Endothelial cell of umbilical vein (primary cell): ENCODE data around the gene CDK5RAP2. TPM values are rescaled to one million over a fixed set of nuclear protein-coding genes. Genes with fewer than 3 reads are reported as not detected.

Source experiments
- BruUV-seq: library from RNA; stranded (reverse); fragments of 400-500 nt; replicated peaks from 2 replicates; lab custom pipeline; 2021; lab: Mats Ljungman, UMichigan
- CTCF ChIA-PET: fragments of 300-600, 350-600 bp; sonication (Branson Sonifier 250); formaldehyde crosslinking; loops from one replicate; lab custom pipeline; 2021; ENCODE audit warnings: antibody characterized with exemption, inconsistent platforms; lab: Charles Lee
- POLR2A ChIA-PET: fragments of 300-600, 350-600 bp; sonication (Branson Sonifier 250); formaldehyde crosslinking; loops from one replicate; lab custom pipeline; 2021; ENCODE audit warnings: antibody characterized with exemption, inconsistent platforms; lab: Charles Lee
- DNase-seq: peaks from one replicate; pipeline ENCODE4 v3.0.0-alpha.2; 2011; ENCODE audit warnings: low read depth, low spot score
- FAIRE-seq: peaks from 2 replicates; lab custom pipeline; 2011; peaks lifted over from hg19 to GRCh38; lab: Jason Lieb, UNC
- H2AFZ ChIP-seq: 2 replicates; pipeline ENCODE4 v1.6.0; 2012; ENCODE audit warnings: low read depth, low read length, control low read depth, inconsistent platforms
- H3K27ac ChIP-seq: 2 replicates; pipeline ENCODE4 v1.5.1; 2011; ENCODE audit warnings: low read depth, mild to moderate bottlenecking, control low read depth, low read length, moderate library complexity; ENCODE audit not compliant: insufficient read depth
- H3K27me3 ChIP-seq, 2 experiments: 2 replicates each; pipeline versions ENCODE4 v1.6.0 to v1.6.1; 2011; ENCODE audit warnings: low read length in 2 of 2, mixed read lengths in 1 of 2; ENCODE audit not compliant: control insufficient read depth in 2 of 2, insufficient read depth in 2 of 2
- H3K36me3 ChIP-seq, 2 experiments: 2 replicates in 1 of 2; 3 replicates in 1 of 2; pipeline ENCODE4 v1.5.1; 2011; ENCODE audit warnings: low read length in 2 of 2, mild to moderate bottlenecking in 1 of 2, moderate library complexity in 1 of 2; ENCODE audit not compliant: control insufficient read depth in 2 of 2, insufficient read depth in 2 of 2; ENCODE audit errors: extremely low read depth in 1 of 2
- H3K4me1 ChIP-seq: 3 replicates; pipeline ENCODE4 v1.5.1; 2011; ENCODE audit warnings: mild to moderate bottlenecking, low read length; ENCODE audit not compliant: control insufficient read depth, insufficient read depth; ENCODE audit errors: extremely low read depth
- H3K4me2 ChIP-seq: 2 replicates; pipeline ENCODE4 v1.6.1; 2011; ENCODE audit warnings: low read length, control low read depth, mixed read lengths; ENCODE audit not compliant: insufficient read depth
- H3K4me3 ChIP-seq, 3 experiments: fragments of 200-600 bp in 1 of 3; sonication (generic), shearing (Covaris generic) in 1 of 3; replicated peaks in 1 of 3; 2 replicates each; pipeline ENCODE4 v1.5.1; 2011 to 2016; ENCODE audit warnings: control low read depth in 3 of 3, low read length in 3 of 3, mild to moderate bottlenecking in 2 of 3, inconsistent platforms in 1 of 3, low read depth in 1 of 3, moderate library complexity in 1 of 3; ENCODE audit not compliant: insufficient read depth in 1 of 3
- H3K79me2 ChIP-seq: 2 replicates; pipeline ENCODE4 v1.6.0; 2012; ENCODE audit warnings: low read length, inconsistent platforms; ENCODE audit not compliant: control insufficient read depth, insufficient read depth
- H3K9ac ChIP-seq: replicated peaks from 2 replicates; pipeline ENCODE3; 2011; ENCODE audit warnings: low read length, control low read depth; ENCODE audit not compliant: insufficient read depth; ENCODE audit errors: extremely low read depth
- H3K9me1 ChIP-seq: replicated peaks from 3 replicates; pipeline ENCODE4 v1.6.0; 2011; ENCODE audit warnings: mild to moderate bottlenecking, low read length; ENCODE audit not compliant: control insufficient read depth, insufficient read depth; ENCODE audit errors: extremely low read depth
- H3K9me3 ChIP-seq: replicated peaks from 2 replicates; pipeline ENCODE4 v1.5.1; 2012; ENCODE audit warnings: low read length, inconsistent platforms; ENCODE audit not compliant: control insufficient read depth, insufficient read depth
- H4K20me1 ChIP-seq: replicated peaks from 2 replicates; pipeline ENCODE3; 2011; ENCODE audit warnings: mild to moderate bottlenecking, low read length; ENCODE audit not compliant: control insufficient read depth, insufficient read depth; ENCODE audit errors: extremely low read depth
- CTCF ChIP-seq, 2 donors: IDR thresholded peaks; 1 replicate in 1 of 2; 2 replicates in 1 of 2; pipeline ENCODE4 v1.5.1; 2011; ENCODE audit warnings: low read length in 2 of 2, mild to moderate bottlenecking in 2 of 2, moderate library complexity in 2 of 2, control low read depth in 1 of 2, inconsistent platforms in 1 of 2, low read depth in 1 of 2; ENCODE audit not compliant: insufficient read depth in 1 of 2; ENCODE audit errors: extremely low read depth in 1 of 2
- EZH2 ChIP-seq: IDR thresholded peaks from 2 replicates; pipeline ENCODE4 v1.6.1; 2012; ENCODE audit warnings: borderline replicate concordance, low read depth, mild to moderate bottlenecking, moderate library complexity, low read length, inconsistent platforms; ENCODE audit not compliant: severe bottlenecking
- FOS ChIP-seq: IDR thresholded peaks from 2 replicates; pipeline ENCODE4 v1.6.1; 2011; ENCODE audit warnings: mild to moderate bottlenecking, low read length, moderate library complexity, borderline replicate concordance; ENCODE audit not compliant: insufficient read depth
- GATA2 ChIP-seq: IDR thresholded peaks from 2 replicates; pipeline ENCODE4 v1.7.0; 2011; ENCODE audit warnings: low read depth, mild to moderate bottlenecking, moderate library complexity, mixed read lengths, low read length; ENCODE audit not compliant: insufficient read length, insufficient read depth
- JUN ChIP-seq: IDR thresholded peaks from 2 replicates; pipeline ENCODE4 v1.6.1; 2011; ENCODE audit warnings: borderline replicate concordance, low read depth; ENCODE audit not compliant: insufficient read length, insufficient read depth
- MYC ChIP-seq: IDR thresholded peaks from one replicate; pipeline ENCODE4 v1.6.1; 2011; ENCODE audit warnings: mild to moderate bottlenecking, low read depth, low read length
- POLR2A ChIP-seq: IDR thresholded peaks from 2 replicates; pipeline ENCODE4 v1.6.1; 2012; ENCODE audit warnings: low read depth, mild to moderate bottlenecking, control low read depth, low read length
- POLR2AphosphoS5 ChIP-seq: IDR thresholded peaks from 2 replicates; pipeline ENCODE4 v1.6.1; 2012; ENCODE audit warnings: low read depth, mild to moderate bottlenecking, control low read depth, low read length, moderate library complexity; ENCODE audit not compliant: insufficient read depth
- dilution Hi-C: fragments of 300-500 bp; cut with MboI; formaldehyde crosslinking; loops from one replicate; pipeline ENCODE4 v1.15.0; 2019; ENCODE audit warnings: low sequenced_read_pairs; ENCODE audit not compliant: extremely low pct_ligation_motif_present
- intact Hi-C: fragments of 100-400 bp; cut with micrococcal nuclease; formaldehyde crosslinking; loops from one replicate; pipeline ENCODE4 v1.10.0; 2022
- polyA plus RNA-seq, 4 experiments: library from polyadenylated mRNA; depleted of rRNA in 3 of 4; stranded (reverse) in 3 of 4; unstranded in 1 of 4; fragments of >200 nt; gene quantifications; 2 replicates each; pipeline versions ENCODE4 v1.2.1 to v1.2.3, GENCODE V29; 2011 to 2012; ENCODE audit warnings: missing spikeins in 1 of 4
- total RNA-seq: library from RNA; stranded (reverse); gene quantifications from 2 replicates; pipeline ENCODE4 v1.2.3, GENCODE V29; 2021
- TF ChIP-seq, protein P1 (sequence below): IDR thresholded peaks from 2 replicates; pipeline ENCODE4 v1.6.1; 2011; ENCODE audit not compliant: insufficient read depth, insufficient read length

CDK5RAP2 gene
- total and polyA plus RNA-seq, 2 donors (not counting 3 experiments of a cell fraction or from before 2014, with no cell fraction given), result 17.5 to 56.7 TPM

DNA sequence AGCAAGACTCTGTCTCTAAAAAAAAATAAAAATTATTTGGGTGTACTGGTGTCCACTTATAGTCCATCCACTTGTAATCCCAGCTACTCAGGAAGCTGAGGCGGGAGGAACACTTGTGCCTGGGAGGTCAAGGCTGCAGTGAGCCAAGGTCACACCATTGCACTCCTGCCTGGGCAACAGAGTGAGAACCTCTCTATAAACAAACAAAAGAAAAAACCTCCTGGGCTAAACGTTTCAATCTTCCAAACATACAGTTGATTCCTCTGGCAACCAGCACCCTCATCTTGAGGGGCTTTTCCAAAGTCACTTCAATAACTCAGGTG, 13.9 kb upstream of the CDK5RAP2 start:
- Histone ChIP-seq H3K27me3 (no peaks in the 10 kb centered on the region), H4K20me1 (no peaks in the 10 kb centered on the region), H3K4me2 (no peak overlapping the region), H3K4me3 (no peak overlapping the region), H2AFZ (no peak overlapping the region), H3K79me2 (no peaks in the 10 kb centered on the region), H3K4me1 (no peaks in the 10 kb centered on the region), H3K27ac (no peak overlapping the region), H3K9me1 (no peaks in the 10 kb centered on the region), H3K9me3 (no peaks in the 10 kb centered on the region), H3K9ac (no peak overlapping the region), H3K36me3 (no peaks in the 10 kb centered on the region)
- CTCF ChIA-PET, result interaction anchor here (1.8 kb wide), 1 partner anchor 10 kb away, joined by 6 read pairs; no protein-coding TSS in a partner anchor
- intact Hi-C loops (no loop called here), dilution Hi-C loops (no loop called here)
- FAIRE-seq, result no peak
- no peak for DNase-seq
- BruUV-seq, result no TSS peak
- no peak for TF ChIP-seq GATA2
- no peak for TF ChIP-seq CTCF (IDR thresholded peaks at IDR 0.05; ENCODE audit: extremely low read depth in 1 of 2, insufficient read depth in 1 of 2, low read depth in 1 of 2, low read length in 2 of 2)
- TF ChIP-seq JUN, result no peak
- no peak for TF ChIP-seq EZH2
- TF ChIP-seq MYC, result no peak
- no peak for TF ChIP-seq FOS
- no peak for TF ChIP-seq POLR2AphosphoS5
- TF ChIP-seq, protein P1, sequence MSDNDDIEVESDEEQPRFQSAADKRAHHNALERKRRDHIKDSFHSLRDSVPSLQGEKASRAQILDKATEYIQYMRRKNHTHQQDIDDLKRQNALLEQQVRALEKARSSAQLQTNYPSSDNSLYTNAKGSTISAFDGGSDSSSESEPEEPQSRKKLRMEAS, result no peak
- TF ChIP-seq POLR2A, result no peak
- POLR2A ChIA-PET, result no interaction called here
